CD14-positive monocyte (primary cell): Measurements from ENCODE around the gene IGSF22. TPM values are rescaled to one million over a fixed set of nuclear protein-coding genes. Genes with fewer than 3 reads are reported as not detected.

Experiments
- DNase-seq, 3 donors: peaks; one replicate each; pipeline ENCODE4 v3.0.0-alpha.2; 2011 to 2022
- H2AFZ ChIP-seq: 2 replicates; pipeline ENCODE4 v1.6.0; 2012; ENCODE audit warnings: mild to moderate bottlenecking, low read depth, low read length, inconsistent platforms; ENCODE audit not compliant: insufficient read depth, poor library complexity, severe bottlenecking
- H3K27ac ChIP-seq, 2 donors: 1 replicate in 1 of 2; 2 replicates in 1 of 2; pipeline ENCODE4 v1.5.1; 2012 to 2013; ENCODE audit warnings: low read length in 2 of 2, control low read depth in 1 of 2, inconsistent platforms in 1 of 2, low read depth in 1 of 2, mild to moderate bottlenecking in 1 of 2
- H3K27me3 ChIP-seq, 2 donors: one replicate each; pipeline versions ENCODE4 v1.6.0 to v1.6.1; 2011 to 2013; ENCODE audit warnings: low read length in 2 of 2; ENCODE audit not compliant: control insufficient read depth in 2 of 2, insufficient read depth in 2 of 2
- H3K36me3 ChIP-seq, 2 donors: replicated peaks in 1 of 2; 1 replicate in 1 of 2; 2 replicates in 1 of 2; pipeline versions ENCODE4 v1.5.1 to v1.6.1; 2012 to 2013; ENCODE audit warnings: low read length in 2 of 2, control low read depth in 1 of 2, inconsistent platforms in 1 of 2, mild to moderate bottlenecking in 1 of 2; ENCODE audit not compliant: insufficient read depth in 2 of 2, control insufficient read depth in 1 of 2
- H3K4me1 ChIP-seq, 2 donors: 1 replicate in 1 of 2; 2 replicates in 1 of 2; pipeline versions ENCODE4 v1.5.1 to v1.6.1; 2012 to 2013; ENCODE audit warnings: low read length in 2 of 2, control low read depth in 1 of 2, inconsistent platforms in 1 of 2, mild to moderate bottlenecking in 1 of 2, moderate library complexity in 1 of 2; ENCODE audit not compliant: insufficient read depth in 2 of 2, control insufficient read depth in 1 of 2
- H3K4me2 ChIP-seq: replicated peaks from 2 replicates; pipeline ENCODE3; 2012; ENCODE audit warnings: low read length, moderate library complexity, mild to moderate bottlenecking; ENCODE audit not compliant: poor library complexity, severe bottlenecking; ENCODE audit errors: extremely low read depth
- H3K4me3 ChIP-seq, 3 experiments: fragments of 200-600 bp in 1 of 3; sonication (generic) in 1 of 3; replicated peaks in 1 of 3; 1 replicate in 2 of 3; 2 replicates in 1 of 3; pipeline ENCODE4 v1.5.1; 2011 to 2013; ENCODE audit warnings: low read length in 3 of 3, mild to moderate bottlenecking in 3 of 3, control low read depth in 2 of 3, low read depth in 2 of 3, inconsistent platforms in 1 of 3, moderate library complexity in 1 of 3
- H3K79me2 ChIP-seq: 2 replicates; pipeline ENCODE4 v1.6.0; 2012; ENCODE audit warnings: mild to moderate bottlenecking, control low read depth, inconsistent platforms, low read length, moderate library complexity; ENCODE audit not compliant: insufficient read depth
- H3K9ac ChIP-seq: 2 replicates; pipeline ENCODE4 v1.6.0; 2017; ENCODE audit warnings: low read length, mild to moderate bottlenecking; ENCODE audit not compliant: insufficient read depth, poor library complexity, severe bottlenecking
- H3K9me3 ChIP-seq, 2 donors: replicated peaks in 1 of 2; 1 replicate in 1 of 2; 2 replicates in 1 of 2; pipeline versions ENCODE4 v1.5.1 to v1.6.1; 2012 to 2013; ENCODE audit warnings: low read length in 2 of 2, control low read depth in 1 of 2; ENCODE audit not compliant: control insufficient read depth in 1 of 2, insufficient read depth in 1 of 2
- H4K20me1 ChIP-seq: 2 replicates; pipeline ENCODE4 v1.6.0; 2012; ENCODE audit warnings: mild to moderate bottlenecking, low read length, control low read depth, moderate library complexity; ENCODE audit not compliant: insufficient read depth
- H3K27ac Mint-ChIP-seq, 7 donors: one replicate each; pipeline ENCODE4 v1.8.0; 2020; ENCODE audit warnings: mild to moderate bottlenecking in 7 of 7, mixed read lengths in 7 of 7, moderate library complexity in 6 of 7, inconsistent platforms in 2 of 7
- H3K27me3 Mint-ChIP-seq, 3 donors: one replicate each; pipeline ENCODE4 v1.8.0; 2021 to 2022; ENCODE audit warnings: low read depth in 3 of 3, mild to moderate bottlenecking in 3 of 3, mixed read lengths in 3 of 3, moderate library complexity in 3 of 3, inconsistent platforms in 1 of 3
- H3K36me3 Mint-ChIP-seq, 2 donors: one replicate each; pipeline ENCODE4 v1.8.0; 2020; ENCODE audit warnings: mixed read lengths in 2 of 2, inconsistent platforms in 1 of 2, mild to moderate bottlenecking in 1 of 2
- H3K4me1 Mint-ChIP-seq: one replicate; pipeline ENCODE4 v1.8.0; 2020; ENCODE audit warnings: mild to moderate bottlenecking, mixed read lengths
- H3K4me3 Mint-ChIP-seq, 2 donors: one replicate each; pipeline ENCODE4 v1.8.0; 2020; ENCODE audit warnings: mild to moderate bottlenecking in 2 of 2, mixed read lengths in 2 of 2, moderate library complexity in 1 of 2
- H3K9me3 Mint-ChIP-seq, 7 donors: one replicate each; pipeline ENCODE4 v1.8.0; 2020 to 2022; ENCODE audit warnings: mixed read lengths in 7 of 7, mild to moderate bottlenecking in 6 of 7, moderate library complexity in 6 of 7, inconsistent platforms in 2 of 7
- CTCF ChIP-seq: fragments of 200-600 bp; IDR thresholded peaks from one replicate; pipeline ENCODE4 v1.8.0; 2022; ENCODE audit warnings: antibody characterized with exemption, mild to moderate bottlenecking
- WGBS: methylation state at CpG from one replicate; pipeline ENCODE4 v1.1.5; 2013; ENCODE audit warnings: missing lambda C conversion rate; ENCODE audit not compliant: insufficient coverage; 5-methylcytosine and 5-hydroxymethylcytosine counted together
- intact Hi-C, 2 donors: fragments of 100-400 bp; cut with micrococcal nuclease; formaldehyde crosslinking; loops; one replicate each; pipeline versions ENCODE4 v1.15.0 to v1.15.1; 2023
- polyA plus RNA-seq, 3 donors: library from polyadenylated mRNA; depleted of rRNA in 1 of 3; unstranded in 2 of 3; stranded (reverse) in 1 of 3; fragments of 300-500 nt in 2 of 3; fragments of >200 nt in 1 of 3; fragmentation: Illumina TruSeq in 2 of 3; gene quantifications; 1 replicate in 2 of 3; 2 replicates in 1 of 3; pipeline ENCODE4 v1.2.3, GENCODE V29; 2012 to 2021

IGSF22 gene
- polyA plus RNA-seq, 3 donors, result not detected

- no peaks in the 10 kb centered on the region for H3K36me3 ChIP-seq
- H3K4me1 Mint-ChIP-seq, result no peaks in the 10 kb centered on the region
- no peak overlapping the region for H3K4me2 ChIP-seq
- peaks cover 0 to 2% (median 0%) of the 10 kb centered on the region in 3 donors for H3K27me3 Mint-ChIP-seq
- WGBS, result 91% methylated on average over 1 of the region's 3 CpGs
- H3K27me3 ChIP-seq, result no peaks in the 10 kb centered on the region
- H4K20me1 ChIP-seq, result no peaks in the 10 kb centered on the region
- H3K4me3 ChIP-seq, result no peak overlapping the region
- no peaks in the 10 kb centered on the region for H3K79me2 ChIP-seq
- no peak for DNase-seq
- H3K4me3 Mint-ChIP-seq, result no peak overlapping the region
- TF ChIP-seq CTCF, result no peak
- no peaks in the 10 kb centered on the region for H3K4me1 ChIP-seq
- H2AFZ ChIP-seq, result no peak overlapping the region
- H3K36me3 Mint-ChIP-seq, result no peaks in the 10 kb centered on the region
- H3K27ac ChIP-seq, result no peak overlapping the region
- no peak overlapping the region for H3K27ac Mint-ChIP-seq
- H3K9me3 Mint-ChIP-seq, result peaks cover 0 to 3% (median 0%) of the 10 kb centered on the region in 7 donors
- no peak overlapping the region for H3K9ac ChIP-seq
- no peaks in the 10 kb centered on the region for H3K9me3 ChIP-seq
- intact Hi-C loops, result no loop called here
Measured at GRCh38 chr11:18741783-18742182, 15.8 kb upstream of the IGSF22 start.

GRCh38 chr11:18739685-18740084 is 13.7 kb upstream of the IGSF22 start:
- no peak for DNase-seq
- H3K27me3 ChIP-seq, result no peaks in the 10 kb centered on the region
- TF ChIP-seq CTCF, result no peak
- no peak overlapping the region for H3K27ac ChIP-seq
- no peak overlapping the region for H3K4me3 Mint-ChIP-seq
- no peaks in the 10 kb centered on the region for H3K9me3 ChIP-seq
- H3K4me3 ChIP-seq, result no peak overlapping the region
- peaks cover 0 to 9% (median 2%) of the 10 kb centered on the region in 3 donors for H3K27me3 Mint-ChIP-seq
- WGBS, result 100% methylated on average over 1 of the region's 4 CpGs
- no peak overlapping the region for H2AFZ ChIP-seq
- no peak overlapping the region for H3K9ac ChIP-seq
- no peak overlapping the region for H3K27ac Mint-ChIP-seq
- H3K4me2 ChIP-seq, result no peak overlapping the region
- no peaks in the 10 kb centered on the region for H3K4me1 ChIP-seq
- no peaks in the 10 kb centered on the region for H3K36me3 Mint-ChIP-seq
- H3K36me3 ChIP-seq, result no peaks in the 10 kb centered on the region
- intact Hi-C loops, result no loop called here
- H4K20me1 ChIP-seq, result no peaks in the 10 kb centered on the region
- H3K9me3 Mint-ChIP-seq, result peaks cover 0 to 3% (median 0%) of the 10 kb centered on the region in 7 donors
- no peaks in the 10 kb centered on the region for H3K79me2 ChIP-seq
- no peaks in the 10 kb centered on the region for H3K4me1 Mint-ChIP-seq
